Right cardiac atrium (tissue), 5 donors: ENCODE results near the gene CIAO1. TPM values are rescaled to one million over a fixed set of nuclear protein-coding genes. Genes with fewer than 3 reads are reported as not detected.
"Not testable (repeated sequence)": the region's sequence is repeated elsewhere in the genome, so short reads cannot be mapped to it uniquely, and the experiment has no call there.

Experiments
- ATAC-seq, 2 donors: fragments of 200-7000 bp; cut with Tn5 transposase; one replicate each; pipeline versions ENCODE4 v1.8.0 to v1.9.1; 2020; ENCODE audit warnings: moderate library complexity in 2 of 2, mild to moderate bottlenecking in 1 of 2
- DNase-seq, 3 donors: peaks; one replicate each; pipeline ENCODE4 v3.0.0-alpha.2; 2020
- H3K27ac ChIP-seq: one replicate; pipeline ENCODE4 v1.5.1; 2013; ENCODE audit warnings: mild to moderate bottlenecking, low read length, control low read depth, moderate library complexity
- H3K27me3 ChIP-seq: one replicate; pipeline ENCODE4 v1.6.1; 2013; ENCODE audit not compliant: control insufficient read depth, insufficient read depth
- H3K4me1 ChIP-seq: one replicate; pipeline ENCODE4 v1.6.1; 2013; ENCODE audit warnings: low read length; ENCODE audit not compliant: control insufficient read depth, insufficient read depth
- H3K4me3 ChIP-seq: one replicate; pipeline ENCODE4 v1.5.1; 2013; ENCODE audit warnings: low read length, control low read depth
- H3K9me3 ChIP-seq: one replicate; pipeline ENCODE4 v1.6.1; 2013; ENCODE audit warnings: low read length; ENCODE audit not compliant: control insufficient read depth
- WGBS: extraction: QIAGEN DNeasy Blood & Tissue Kit; methylation state at CpG from one replicate; pipeline ENCODE4 v1.1.7; 2013; 5-methylcytosine and 5-hydroxymethylcytosine counted together
- intact Hi-C, 4 donors: fragments of 100-400 bp; cut with DNase I; formaldehyde crosslinking; loops; one replicate each; pipeline versions ENCODE4 v1.11.0 to v1.14.0; 2022 to 2023
- long read RNA-seq, 4 donors: library from polyadenylated mRNA; unstranded; transcript quantifications; one replicate each; pipeline ENCODE4 v2.0.0, GENCODE V29; 2020 to 2021
- polyA plus RNA-seq: library from polyadenylated mRNA; stranded (reverse); fragments of 200-250 nt; gene quantifications from one replicate; pipeline ENCODE4 v1.2.3, GENCODE V29; 2013
- total RNA-seq, 4 donors: library from RNA; stranded (reverse); fragmentation: NEBNext Ultra II Directional; extraction: Animal tissue kit (Norgen Biotek cat#: 25700); gene quantifications; one replicate each; pipeline ENCODE4 v1.2.1, GENCODE V29; 2021
- donor health status: healthy with polysubstance abuse.
- donor health status: DM: no; HTN: yes; CAD: no.
- donor health status: DM: no; HTN: no; CAD: no.
- donor health status: DM: no; HTN: yes; CAD: no; lungs with severe emphysema.
- donor health status: DM: yes; HTN: yes; CAD: no.

The CIAO1 gene
- total RNA-seq = 10 to 100 TPM; 52.2 to 60.5 (median 56.0) TPM
- polyA plus RNA-seq = 30.3 TPM
- long read RNA-seq, donor 1, transcript CIAO1-203 (7 exons, 1,533 nt) = major isoform, 214 of 245 reads
- long read RNA-seq, donor 1, partial matches to known transcripts = 18 of 245 reads
- long read RNA-seq, donor 1, other reads (novel, unspliced or antisense) = 13 of 245 reads
- long read RNA-seq, donor 2, transcript CIAO1-203 (7 exons, 1,533 nt) = major isoform, 55 of 66 reads
- long read RNA-seq, donor 2, partial matches to known transcripts = 4 of 66 reads
- long read RNA-seq, donor 2, other reads (novel, unspliced or antisense) = 7 of 66 reads
- long read RNA-seq, donor 3, transcript CIAO1-203 (7 exons, 1,533 nt) = major isoform, 426 of 509 reads
- long read RNA-seq, donor 3, partial matches to known transcripts = 28 of 509 reads
- long read RNA-seq, donor 3, other reads (novel, unspliced or antisense) = 55 of 509 reads
- long read RNA-seq, donor 4, transcript CIAO1-203 (7 exons, 1,533 nt) = major isoform, 92 of 103 reads
- long read RNA-seq, donor 4, partial matches to known transcripts = 9 of 103 reads
- long read RNA-seq, donor 4, other reads (novel, unspliced or antisense) = 2 of 103 reads

- peaks cover 11% of the 10 kb centered on the region for H3K4me1 ChIP-seq
- DNase-seq = peak; percentile 99 to 100 (median 99)
- intact Hi-C loops = loop anchor here in 3 of 4 donors (10.0 kb wide), 2 partner anchors 71 to 121 kb away; partner anchors contain the start of gene DUSP2 (in 2 of the 3)
- H3K27me3 ChIP-seq = no peaks in the 10 kb centered on the region
- ATAC-seq = peak; percentile 98
- H3K27ac ChIP-seq = peak within 1 kb of the TSS; percentile 92
- no peaks in the 10 kb centered on the region for H3K9me3 ChIP-seq
- WGBS = under 1% methylated on average over 81 of the region's 81 CpGs
- H3K4me3 ChIP-seq = peak within 1 kb of the TSS; percentile 80
Measured at GRCh38 chr2:96265840-96266679, at the start of gene CIAO1, which contains the start of gene TMEM127. CIAO1 (plus strand) TSS chr2:96266225; CDS start chr2:96266351, 126 bp downstream. TMEM127 (minus strand) TSS chr2:96265997; CDS start chr2:96265381, 616 bp downstream.

- intact Hi-C loops = no loop called here
- Histone ChIP-seq H3K9me3 (no peaks in the 10 kb centered on the region), H3K4me3 (no peak overlapping the region), H3K27me3 (no peaks in the 10 kb centered on the region), H3K4me1 (no peaks in the 10 kb centered on the region), H3K27ac (no peak overlapping the region)
- WGBS = 89% methylated on average over 13 of the region's 13 CpGs
- no peak for ATAC-seq
- no peak for DNase-seq
Measured at GRCh38 chr2:96218508-96219131, 47.4 kb upstream of the CIAO1 start.

DNA sequence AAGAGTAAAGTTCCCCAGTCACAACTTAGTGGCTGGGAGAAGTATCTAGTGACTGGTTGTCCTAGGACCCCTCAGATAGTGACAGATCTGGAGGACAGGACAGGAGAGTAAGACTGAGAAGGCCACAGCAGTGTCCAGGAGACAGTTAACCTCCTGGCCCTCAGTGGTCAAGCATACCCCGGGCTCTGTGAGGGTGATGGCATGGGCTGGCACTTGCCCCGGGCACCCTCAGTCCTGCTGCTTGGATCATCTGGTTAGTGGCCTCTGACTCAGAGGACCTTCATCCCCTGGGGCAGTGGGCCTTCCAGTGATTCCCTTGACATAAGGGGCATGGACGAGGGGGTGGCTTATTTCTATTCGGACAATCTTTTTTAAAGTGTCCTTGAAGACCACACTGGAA lies 46.1 kb upstream of the CIAO1 start:
- intact Hi-C loops, DNase-seq, H3K27ac ChIP-seq, H3K4me3 ChIP-seq, ATAC-seq, H3K9me3 ChIP-seq, H3K4me1 ChIP-seq, H3K27me3 ChIP-seq: not testable (repeated sequence)
- WGBS = 85% methylated on average over 4 of the region's 4 CpGs

- ATAC-seq, H3K27ac ChIP-seq, H3K4me1 ChIP-seq, H3K9me3 ChIP-seq, DNase-seq, intact Hi-C loops, H3K4me3 ChIP-seq, H3K27me3 ChIP-seq: not testable (repeated sequence)
- 72% methylated on average over 1 of the region's 1 CpG for WGBS
Measured at GRCh38 chr2:96221106-96221505, 44.9 kb upstream of the CIAO1 start.

DNA sequence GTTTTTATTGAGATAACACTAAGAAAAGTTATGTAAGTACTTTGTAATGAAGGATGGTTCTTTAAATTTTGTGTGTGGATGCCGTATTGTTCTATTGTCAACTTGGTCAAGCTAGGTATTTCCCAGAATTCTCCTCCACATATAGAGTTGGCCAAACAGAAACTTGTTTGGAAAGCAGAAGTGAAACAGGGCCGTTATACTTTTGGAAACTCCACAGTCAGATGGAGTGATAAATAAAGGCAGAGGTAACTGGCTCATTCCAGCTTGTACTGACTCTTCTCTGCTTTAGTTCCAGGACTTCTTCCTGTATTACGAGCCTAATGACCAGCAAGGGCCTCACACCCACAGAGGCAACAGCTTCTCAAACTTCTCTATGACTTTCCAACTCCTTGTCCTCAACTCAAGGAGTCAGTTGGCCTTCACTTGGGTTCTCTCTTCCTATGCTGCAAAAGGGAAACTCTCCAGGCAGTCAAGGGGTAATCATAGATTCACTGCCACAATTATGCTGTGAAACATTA lies 41.0 kb upstream of the CIAO1 start:
- Histone ChIP-seq H3K9me3 (no peaks in the 10 kb centered on the region), H3K27ac (no peak overlapping the region), H3K27me3 (no peaks in the 10 kb centered on the region), H3K4me3 (no peak overlapping the region), H3K4me1 (no peaks in the 10 kb centered on the region)
- WGBS = 69% methylated on average over 3 of the region's 3 CpGs
- DNase-seq (no peak), ATAC-seq (no peak)
- intact Hi-C loops = no loop called here

DNA sequence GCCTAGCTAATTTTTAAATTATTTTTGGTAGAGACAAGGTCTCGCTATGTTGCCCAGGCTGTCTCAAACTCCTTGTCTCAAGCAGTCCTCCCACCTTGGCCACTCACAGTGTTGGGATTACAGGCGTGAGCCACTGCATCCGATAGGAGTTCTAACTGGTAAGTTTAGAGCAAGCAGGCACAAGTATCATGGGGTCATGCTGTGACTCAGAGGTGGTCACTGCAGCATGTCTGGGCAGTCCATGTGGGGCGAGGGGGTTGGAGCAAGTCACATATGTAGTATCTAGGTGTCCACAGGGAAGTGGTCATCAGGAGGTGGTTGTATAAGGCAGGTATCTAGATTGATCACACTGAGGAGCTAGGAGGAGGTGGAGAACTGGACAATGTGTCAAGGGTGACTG lies 34.7 kb upstream of the CIAO1 start:
- DNase-seq = no peak

GRCh38 chr2:96233436-96233835 lies 32.6 kb upstream of the CIAO1 start:
- Histone ChIP-seq H3K4me1 (no peaks in the 10 kb centered on the region), H3K27ac (no peak overlapping the region), H3K27me3 (no peaks in the 10 kb centered on the region), H3K4me3 (no peak overlapping the region), H3K9me3 (no peaks in the 10 kb centered on the region)
- ATAC-seq (no peak), DNase-seq (no peak)
- WGBS = 94% methylated on average over 6 of the region's 6 CpGs
- intact Hi-C loops = no loop called here

More for the DNA sequence above, 34.7 kb upstream of the CIAO1 start:
- ATAC-seq = no peak
- H3K4me1 ChIP-seq = no peaks in the 10 kb centered on the region
- H3K27ac ChIP-seq = no peak overlapping the region
- H3K27me3 ChIP-seq = no peaks in the 10 kb centered on the region
- intact Hi-C loops = no loop called here
- H3K4me3 ChIP-seq = no peak overlapping the region
- 97% methylated on average over 4 of the region's 4 CpGs for WGBS
- H3K9me3 ChIP-seq = no peaks in the 10 kb centered on the region

- Histone ChIP-seq H3K27me3 (no peaks in the 10 kb centered on the region), H3K4me3 (no peak overlapping the region), H3K4me1 (no peaks in the 10 kb centered on the region), H3K9me3 (no peaks in the 10 kb centered on the region), H3K27ac (no peak overlapping the region)
- 83% methylated on average over 4 of the region's 4 CpGs for WGBS
- DNase-seq (no peak), ATAC-seq (no peak)
- intact Hi-C loops = no loop called here
Measured at GRCh38 chr2:96233880-96234316, 32.1 kb upstream of the CIAO1 start.

GRCh38 chr2:96236882-96237281 lies 29.1 kb upstream of the CIAO1 start:
- DNase-seq = no peak
- WGBS = 93% methylated on average over 1 of the region's 1 CpG
- Histone ChIP-seq H3K27ac (no peak overlapping the region), H3K4me1 (peaks cover 7% of the 10 kb centered on the region), H3K27me3 (no peaks in the 10 kb centered on the region), H3K9me3 (no peaks in the 10 kb centered on the region), H3K4me3 (no peak overlapping the region)
- intact Hi-C loops = no loop called here
- ATAC-seq = no peak

DNA sequence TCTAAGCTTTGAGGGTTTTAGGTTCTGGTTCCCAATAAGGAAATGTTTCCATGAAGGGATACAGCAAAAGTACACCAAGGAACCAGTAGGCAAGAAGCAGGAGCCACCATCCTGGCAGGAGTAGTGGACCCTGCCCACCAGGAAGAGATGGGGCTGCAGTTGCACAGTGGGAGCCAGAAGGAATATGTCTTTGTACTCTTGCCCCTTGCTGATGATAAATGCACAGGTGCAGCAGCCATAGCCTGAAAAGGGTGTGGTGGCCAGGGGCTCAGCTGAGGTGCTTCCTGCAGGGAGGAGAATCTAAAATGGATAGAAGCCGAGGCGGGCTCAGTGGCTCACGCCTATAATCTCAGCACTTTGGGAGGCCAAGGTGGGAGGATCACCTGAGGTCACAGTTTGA lies 27.8 kb upstream of the CIAO1 start:
- ATAC-seq (no peak), DNase-seq (no peak)
- Histone ChIP-seq H3K27me3 (no peaks in the 10 kb centered on the region), H3K9me3 (no peaks in the 10 kb centered on the region), H3K4me3 (no peak overlapping the region), H3K4me1 (peaks cover 12% of the 10 kb centered on the region), H3K27ac (no peak overlapping the region)
- WGBS = 95% methylated on average over 3 of the region's 3 CpGs
- intact Hi-C loops = no loop called here
